Measurements from ENCODE around the gene HDAC11. TPM values are rescaled to one million over a fixed set of nuclear protein-coding genes. Genes with fewer than 3 reads are reported as not detected.

Gene HDAC11
- total RNA-seq, 1 experiment from 2014 or later, result 12.0 TPM

- Mint-ChIP-seq H3K4me3 (no peak overlapping the region), H3K27me3 (ENCODE audit: low read depth) (peaks cover 6% of the 10 kb centered on the region), H3K9me3 (peaks cover 13% of the 10 kb centered on the region), H3K36me3 (peaks cover 4% of the 10 kb centered on the region; the same call in 1 of the 2 replicates), H3K27ac (no peak overlapping the region), H3K4me1 (peaks cover 19% of the 10 kb centered on the region)
- DNase-seq (ENCODE audit: low spot score), result no peak
- no peak for ATAC-seq
- CTCF ChIA-PET, result no interaction called here
- TF ChIP-seq NFE2L1 (CRISPR knock-in tag; IDR thresholded peaks at IDR 0.05) (no peak), SP1 (CRISPR knock-in tag; conservative IDR thresholded peaks at IDR 0.05) (no peak), ZNF281 (CRISPR knock-in tag; IDR thresholded peaks at IDR 0.05) (no peak), ATF2 (CRISPR knock-in tag; IDR thresholded peaks at IDR 0.05; ENCODE audit: borderline replicate concordance, low read depth) (no peak), ARID4B (CRISPR knock-in tag; IDR thresholded peaks at IDR 0.05; ENCODE audit: borderline replicate concordance) (no peak)
- POLR2A ChIA-PET, result no interaction called here
Observed at GRCh38 chr3:13543253-13543652, 63.1 kb downstream of the HDAC11 start.

GRCh38 chr3:13544293-13544831 lies 64.3 kb downstream of the HDAC11 start:
- DNase-seq (ENCODE audit: low spot score) (no peak), ATAC-seq (no peak)
- Mint-ChIP-seq H3K27me3 (ENCODE audit: low read depth) (peaks cover 7% of the 10 kb centered on the region), H3K4me1 (peaks cover 22% of the 10 kb centered on the region), H3K36me3 (peaks cover 4% of the 10 kb centered on the region; the same call in 1 of the 2 replicates), H3K27ac (no peak overlapping the region), H3K9me3 (peaks cover 13% of the 10 kb centered on the region), H3K4me3 (no peak overlapping the region)
- TF ChIP-seq AR (CRISPR knock-in tag; IDR thresholded peaks at IDR 0.05), result no peak
- no peak for TF ChIP-seq GRHL2 (CRISPR knock-in tag; IDR thresholded peaks at IDR 0.05; ENCODE audit: insufficient replicate concordance, severe bottlenecking)
- TF ChIP-seq NR3C1 (CRISPR knock-in tag; conservative IDR thresholded peaks at IDR 0.05; ENCODE audit: low read depth), result no peak
- no peak for TF ChIP-seq ZNF512 (CRISPR knock-in tag; IDR thresholded peaks at IDR 0.05; ENCODE audit: borderline replicate concordance)
- TF ChIP-seq ZMAT4 (CRISPR knock-in tag; IDR thresholded peaks at IDR 0.05), result no peak
- ChIA-PET POLR2A (no interaction called here), CTCF (interaction anchor here (1.6 to 2.0 kb wide), 2 partner anchors 16 to 48 kb away, joined by 4 to 5 read pairs; no protein-coding TSS in a partner anchor)
